ENCODE results near the gene HIP1. TPM values are rescaled to one million over a fixed set of nuclear protein-coding genes. Genes with fewer than 3 reads are reported as not detected.

The HIP1 gene
- total and polyA plus RNA-seq, 4 donors: 10.2 to 51.2 (median 28.6) TPM

DNA sequence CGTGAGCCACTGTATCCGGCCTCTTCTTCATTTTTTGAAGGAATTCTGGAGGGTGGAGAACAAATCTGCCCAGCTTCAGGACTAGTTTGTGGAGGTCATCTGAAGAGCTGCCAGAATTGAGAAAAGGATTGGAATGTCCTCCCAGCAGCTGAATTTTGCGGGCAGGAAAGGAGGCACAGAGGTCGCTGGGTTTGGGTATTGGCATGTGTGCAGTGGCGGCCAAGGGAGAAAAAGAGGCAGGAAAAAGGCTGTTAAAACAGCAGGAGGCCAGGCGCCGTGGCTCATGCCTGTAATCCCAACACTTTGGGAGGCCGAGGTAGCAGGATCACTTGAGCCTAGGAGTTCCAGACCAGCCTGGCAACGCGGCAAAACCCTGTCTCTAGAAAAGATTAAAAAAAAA is 80.4 kb downstream of the HIP1 start:
- Histone ChIP-seq H3K4me1 (ENCODE audit: control insufficient read depth in 5 of 5, insufficient read depth in 5 of 5, low read length in 5 of 5) (peaks cover 0 to 10% (median 0%) of the 10 kb centered on the region in 5 donors), H3K4me3 (no peak overlapping the region), H3K27ac (ENCODE audit: low read depth in 1 of 2, low read length in 1 of 2) (peak overlapping the region in 1 of 2 donors; percentile 51), H3K27me3 (ENCODE audit: control insufficient read depth in 3 of 3, insufficient read depth in 3 of 3, low read length in 2 of 3) (no peaks in the 10 kb centered on the region), H3K36me3 (ENCODE audit: control insufficient read depth in 4 of 4, insufficient read depth in 4 of 4, low read length in 4 of 4) (peaks cover 0 to 6% (median 0%) of the 10 kb centered on the region in 4 donors), H3K9me3 (ENCODE audit: control insufficient read depth in 4 of 4, insufficient read depth in 3 of 4, low read length in 3 of 4) (peaks cover 0 to 2% (median 0%) of the 10 kb centered on the region in 4 donors), H3K9ac (ENCODE audit: insufficient read depth in 1 of 2, low read length in 2 of 2) (no peak overlapping the region)
- DNase-seq (no peak), ATAC-seq (ENCODE audit: insufficient read depth, low FRiP score) (no peak)
- 83 to 91% methylated on average over 10 of the region's 10 CpGs for WGBS, 2 donors
- TF ChIP-seq, protein P1, sequence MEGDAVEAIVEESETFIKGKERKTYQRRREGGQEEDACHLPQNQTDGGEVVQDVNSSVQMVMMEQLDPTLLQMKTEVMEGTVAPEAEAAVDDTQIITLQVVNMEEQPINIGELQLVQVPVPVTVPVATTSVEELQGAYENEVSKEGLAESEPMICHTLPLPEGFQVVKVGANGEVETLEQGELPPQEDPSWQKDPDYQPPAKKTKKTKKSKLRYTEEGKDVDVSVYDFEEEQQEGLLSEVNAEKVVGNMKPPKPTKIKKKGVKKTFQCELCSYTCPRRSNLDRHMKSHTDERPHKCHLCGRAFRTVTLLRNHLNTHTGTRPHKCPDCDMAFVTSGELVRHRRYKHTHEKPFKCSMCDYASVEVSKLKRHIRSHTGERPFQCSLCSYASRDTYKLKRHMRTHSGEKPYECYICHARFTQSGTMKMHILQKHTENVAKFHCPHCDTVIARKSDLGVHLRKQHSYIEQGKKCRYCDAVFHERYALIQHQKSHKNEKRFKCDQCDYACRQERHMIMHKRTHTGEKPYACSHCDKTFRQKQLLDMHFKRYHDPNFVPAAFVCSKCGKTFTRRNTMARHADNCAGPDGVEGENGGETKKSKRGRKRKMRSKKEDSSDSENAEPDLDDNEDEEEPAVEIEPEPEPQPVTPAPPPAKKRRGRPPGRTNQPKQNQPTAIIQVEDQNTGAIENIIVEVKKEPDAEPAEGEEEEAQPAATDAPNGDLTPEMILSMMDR (IDR thresholded peaks at IDR 0.05; ENCODE audit: control extremely low read depth, extremely low read depth): no peak

DNA sequence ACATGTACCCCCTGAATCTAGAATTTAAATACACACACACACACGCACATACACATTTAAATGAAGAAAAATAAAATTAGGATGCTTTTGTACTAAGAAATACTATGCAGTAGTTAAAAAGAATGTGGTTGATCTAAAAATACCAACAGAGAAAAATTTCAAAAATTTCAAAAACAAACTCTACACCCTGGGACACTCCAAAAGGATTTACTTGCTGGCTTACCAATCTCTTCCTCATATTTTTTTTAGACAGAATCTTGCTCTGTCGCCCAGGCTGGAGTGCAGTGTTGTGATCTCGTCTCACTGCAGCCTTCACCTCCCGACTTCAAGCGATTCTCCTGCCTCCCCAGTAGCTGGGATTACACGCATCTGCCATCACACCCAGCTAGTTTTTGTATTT is 80.9 kb downstream of the HIP1 start:
- no peak overlapping the region for H3K27ac ChIP-seq (ENCODE audit: low read depth in 1 of 2, low read length in 1 of 2)

DNA sequence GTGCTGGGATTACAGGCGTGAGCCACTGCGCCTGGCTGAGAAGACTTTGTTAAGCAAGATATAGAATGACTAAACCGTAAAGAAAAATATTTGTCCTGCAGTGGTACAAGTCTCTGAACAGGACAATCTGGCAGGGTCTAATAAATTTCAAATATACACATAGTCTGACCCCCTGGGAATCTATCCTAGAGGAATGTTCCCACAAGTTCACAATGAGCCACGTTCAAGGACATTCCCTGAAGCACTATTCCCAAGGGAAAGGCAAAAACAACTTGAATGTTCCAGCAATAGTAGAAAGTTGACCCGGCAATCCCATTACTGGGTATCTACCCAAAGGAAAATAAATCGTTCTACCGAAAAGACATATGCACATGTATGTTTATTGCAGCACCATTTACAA is 82.0 kb downstream of the HIP1 start:
- Histone ChIP-seq H3K36me3 (ENCODE audit: control insufficient read depth in 4 of 4, insufficient read depth in 4 of 4, low read length in 4 of 4) (peaks cover 0 to 3% (median 1%) of the 10 kb centered on the region in 4 donors), H3K9me3 (ENCODE audit: control insufficient read depth in 4 of 4, insufficient read depth in 3 of 4, low read length in 3 of 4) (peaks cover 0 to 2% (median 0%) of the 10 kb centered on the region in 4 donors), H3K4me3 (no peak overlapping the region), H3K27me3 (ENCODE audit: control insufficient read depth in 3 of 3, insufficient read depth in 3 of 3, low read length in 2 of 3) (no peaks in the 10 kb centered on the region), H3K9ac (ENCODE audit: insufficient read depth in 1 of 2, low read length in 2 of 2) (no peak overlapping the region), H3K27ac (ENCODE audit: low read depth in 1 of 2, low read length in 1 of 2) (no peak overlapping the region), H3K4me1 (ENCODE audit: control insufficient read depth in 5 of 5, insufficient read depth in 5 of 5, low read length in 5 of 5) (peaks cover 0 to 8% (median 0%) of the 10 kb centered on the region in 5 donors)
- DNase-seq (no peak), ATAC-seq (ENCODE audit: insufficient read depth, low FRiP score) (no peak)
- TF ChIP-seq, protein P1 (IDR thresholded peaks at IDR 0.05; ENCODE audit: control extremely low read depth, extremely low read depth): no peak
- WGBS, 2 donors: 83 to 96% methylated on average over 7 of the region's 7 CpGs

More for the DNA sequence above, 80.9 kb downstream of the HIP1 start:
- Histone ChIP-seq H3K36me3 (ENCODE audit: control insufficient read depth in 4 of 4, insufficient read depth in 4 of 4, low read length in 4 of 4) (peaks cover 0 to 4% (median 0%) of the 10 kb centered on the region in 4 donors), H3K9ac (ENCODE audit: insufficient read depth in 1 of 2, low read length in 2 of 2) (no peak overlapping the region), H3K4me3 (no peak overlapping the region), H3K4me1 (ENCODE audit: control insufficient read depth in 5 of 5, insufficient read depth in 5 of 5, low read length in 5 of 5) (peaks cover 0 to 10% (median 0%) of the 10 kb centered on the region in 5 donors), H3K27me3 (ENCODE audit: control insufficient read depth in 3 of 3, insufficient read depth in 3 of 3, low read length in 2 of 3) (no peaks in the 10 kb centered on the region), H3K9me3 (ENCODE audit: control insufficient read depth in 4 of 4, insufficient read depth in 3 of 4, low read length in 3 of 4) (peaks cover 0 to 2% (median 0%) of the 10 kb centered on the region in 4 donors)
- 80 to 98% methylated on average over 6 of the region's 6 CpGs for WGBS, 2 donors
- ATAC-seq (ENCODE audit: insufficient read depth, low FRiP score): no peak
- no peak for DNase-seq
- TF ChIP-seq, protein P1 (IDR thresholded peaks at IDR 0.05; ENCODE audit: control extremely low read depth, extremely low read depth): no peak

DNA sequence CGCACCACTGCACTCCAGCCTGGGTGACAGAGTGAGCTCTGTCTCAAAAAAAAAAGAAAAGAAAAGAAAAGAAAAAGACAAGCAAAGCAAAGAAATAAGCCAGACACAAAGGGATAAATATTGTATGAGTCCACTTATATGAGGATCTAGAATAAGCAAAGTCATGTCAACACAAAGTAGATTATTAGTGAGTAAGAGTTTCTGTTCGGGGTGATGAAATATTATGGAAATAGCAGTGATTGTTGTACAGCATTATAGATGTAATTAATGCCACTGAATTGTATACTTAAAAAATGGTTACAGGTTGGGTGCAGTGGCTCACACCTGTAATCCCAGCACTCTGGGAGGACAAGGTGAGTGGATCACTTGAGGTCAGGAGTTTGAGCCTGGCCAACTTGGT is 83.2 kb downstream of the HIP1 start:
- ATAC-seq (ENCODE audit: insufficient read depth, low FRiP score): no peak
- H3K36me3 ChIP-seq (ENCODE audit: control insufficient read depth in 4 of 4, insufficient read depth in 4 of 4, low read length in 4 of 4): peaks cover 0 to 2% (median 0%) of the 10 kb centered on the region in 4 donors
- H3K4me1 ChIP-seq (ENCODE audit: control insufficient read depth in 5 of 5, insufficient read depth in 5 of 5, low read length in 5 of 5): peaks cover 0 to 11% (median 0%) of the 10 kb centered on the region in 5 donors
- no peaks in the 10 kb centered on the region for H3K27me3 ChIP-seq (ENCODE audit: control insufficient read depth in 3 of 3, insufficient read depth in 3 of 3, low read length in 2 of 3)
- 93% methylated on average over 2 of the region's 2 CpGs for WGBS, 2 donors
- no peak overlapping the region for H3K9ac ChIP-seq (ENCODE audit: insufficient read depth in 1 of 2, low read length in 2 of 2)
- no peak for DNase-seq
- H3K9me3 ChIP-seq (ENCODE audit: control insufficient read depth in 4 of 4, insufficient read depth in 3 of 4, low read length in 3 of 4): no peaks in the 10 kb centered on the region
- H3K27ac ChIP-seq (ENCODE audit: low read depth in 1 of 2, low read length in 1 of 2): no peak overlapping the region
- no peak overlapping the region for H3K4me3 ChIP-seq
- TF ChIP-seq, protein P1 (IDR thresholded peaks at IDR 0.05; ENCODE audit: control extremely low read depth, extremely low read depth): no peak
